CD4-positive, alpha-beta T cell treated with Interleukin-17A for 1 hour (primary cell): ENCODE data around the gene CSNK1G1.
"Not testable (repeated sequence)": the region's sequence is repeated elsewhere in the genome, so short reads cannot be mapped to it uniquely, and the experiment has no call there.

Experiments
- DNase-seq: peaks from one replicate; pipeline ENCODE4 v3.0.0-alpha.2; 2020

The CSNK1G1 gene

GRCh38 chr15:64285871-64286270, 70.1 kb downstream of the CSNK1G1 start:
- no peak for DNase-seq

DNA sequence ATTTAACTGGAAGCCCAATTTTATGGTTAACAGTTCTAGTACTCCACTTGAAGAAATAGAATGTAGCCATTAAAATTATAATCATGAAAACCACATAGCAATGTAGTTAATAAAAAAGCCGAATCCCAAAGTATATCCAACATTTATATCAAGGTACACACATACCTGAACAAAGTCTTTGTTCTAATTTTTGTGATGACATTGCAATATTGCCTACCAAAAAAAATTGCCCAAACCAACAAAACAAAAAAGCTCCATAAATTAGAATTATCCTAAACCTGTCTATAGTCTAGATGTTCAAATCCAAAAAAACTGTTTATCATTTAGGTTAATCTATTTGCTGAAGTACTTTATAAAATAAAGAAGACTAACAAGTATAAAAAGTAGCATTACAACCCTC, 70.8 kb downstream of the CSNK1G1 start:
- DNase-seq = no peak

DNA sequence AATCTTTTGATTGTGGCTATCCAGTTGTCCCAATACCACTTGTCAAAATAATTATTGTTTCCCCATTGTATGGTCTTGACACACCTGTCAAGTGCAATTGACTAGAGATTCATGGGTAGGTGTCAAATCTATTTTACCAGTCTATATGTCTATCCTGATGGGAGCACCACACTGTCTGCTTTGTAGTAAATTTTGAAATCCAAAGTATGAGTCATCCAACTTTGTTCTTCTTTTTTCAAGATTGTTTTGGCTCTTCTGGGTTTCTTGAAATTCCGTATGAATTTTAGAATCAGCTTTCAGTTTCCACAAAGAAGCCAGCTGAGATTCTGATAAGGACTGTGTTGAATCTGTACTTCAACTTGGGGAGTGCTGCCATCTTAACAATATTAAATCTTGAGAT, 71.9 kb downstream of the CSNK1G1 start:
- DNase-seq = no peak

DNA sequence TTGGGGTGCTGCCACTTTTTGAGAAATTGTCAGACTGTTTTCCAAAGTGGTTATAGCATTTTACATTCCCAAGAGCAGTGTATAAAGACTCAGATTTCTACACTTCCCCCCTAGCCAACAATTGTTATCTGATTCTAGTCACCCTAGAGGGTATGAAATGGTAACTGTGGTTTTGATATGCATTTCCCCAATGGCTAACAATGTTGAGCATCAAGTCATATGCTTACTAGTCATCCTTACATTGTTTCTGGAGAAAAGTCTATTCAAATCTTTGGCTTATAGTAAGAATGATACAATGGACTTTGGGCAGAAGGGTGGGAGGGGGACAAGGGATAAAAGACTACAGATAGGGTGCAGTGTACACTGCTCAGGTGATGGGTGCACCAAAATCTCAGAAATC, 73.3 kb downstream of the CSNK1G1 start:
- no peak for DNase-seq

- no peak for DNase-seq
These were observed 76.8 kb downstream of the CSNK1G1 start for GRCh38 chr15:64279131-64279530.

DNA sequence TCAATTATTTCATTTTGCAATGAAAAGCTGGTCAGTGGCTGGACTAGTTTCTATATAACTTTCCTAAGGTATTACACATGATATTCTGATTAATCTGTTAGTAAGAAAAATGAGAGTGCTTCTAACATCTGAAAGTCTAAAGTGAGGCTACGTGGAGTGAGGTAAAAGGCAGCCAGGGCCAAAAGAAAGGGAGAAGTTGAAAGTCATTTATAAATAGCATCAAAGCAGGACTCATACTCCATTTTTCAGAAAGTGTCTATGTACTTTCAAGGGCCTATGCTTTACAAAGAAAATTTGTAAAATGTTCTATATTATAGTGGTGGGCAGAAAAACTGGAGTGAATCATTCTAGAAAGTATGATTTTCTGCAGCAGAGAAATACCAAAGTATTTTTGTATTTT, 80.0 kb downstream of the CSNK1G1 start:
- no peak for DNase-seq

DNA sequence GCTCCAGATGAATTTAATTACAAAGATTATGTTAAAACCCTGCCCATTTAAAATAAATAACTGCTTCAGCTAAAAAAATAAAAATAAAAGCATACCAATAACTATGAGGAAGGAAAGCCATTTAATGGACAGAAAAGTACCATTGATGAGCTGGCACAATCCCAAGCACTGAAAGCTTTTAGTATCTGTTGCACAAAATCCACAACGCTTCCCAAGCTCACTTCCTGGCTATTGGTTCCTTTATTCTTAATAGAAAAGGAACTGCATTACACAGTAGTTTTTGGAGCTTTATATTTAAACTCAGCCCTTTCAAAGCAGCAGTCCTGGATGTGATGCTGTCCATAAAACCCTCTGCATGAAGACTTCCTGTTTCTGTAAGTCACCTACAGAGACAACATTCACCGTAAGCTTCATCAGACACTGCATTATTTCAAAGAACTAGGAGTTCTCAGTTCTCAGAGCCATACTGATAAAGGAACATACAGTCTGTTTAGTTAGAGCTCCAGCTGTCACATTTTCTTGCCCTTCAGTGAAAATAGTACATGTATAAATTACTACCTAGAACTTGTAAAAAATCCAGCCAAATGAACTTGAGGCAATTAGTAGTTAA, 81.5 kb downstream of the CSNK1G1 start:
- DNase-seq = no peak

DNA sequence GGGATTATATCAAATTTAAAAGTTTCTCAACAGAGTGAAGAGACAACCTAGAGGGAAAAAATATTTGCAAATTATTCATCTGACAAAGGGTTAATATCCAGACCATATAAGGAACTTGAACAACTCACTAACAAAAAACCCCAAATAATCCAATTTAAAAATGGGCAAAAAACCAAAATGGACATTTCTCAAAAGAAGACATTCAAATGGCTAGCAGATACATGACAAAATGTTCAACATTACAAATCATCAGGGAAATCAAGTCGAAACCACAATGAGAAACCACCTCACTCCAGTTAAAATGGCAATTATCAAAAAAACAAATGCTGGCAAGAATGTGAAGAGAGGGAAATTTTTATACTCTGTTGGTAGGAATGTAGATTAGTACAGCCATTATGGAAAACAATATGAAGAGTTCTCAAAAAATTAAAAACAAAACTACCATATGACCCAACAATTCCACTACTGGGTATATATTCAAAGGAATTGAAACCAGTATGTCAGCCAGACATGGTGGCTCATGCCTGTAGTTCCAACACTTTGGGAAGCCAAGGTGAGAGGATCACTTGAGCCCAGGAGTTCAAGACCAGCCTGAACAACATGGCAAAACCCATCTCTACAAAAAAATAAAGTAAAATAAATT, 88.5 kb downstream of the CSNK1G1 start:
- no peak for DNase-seq

DNA sequence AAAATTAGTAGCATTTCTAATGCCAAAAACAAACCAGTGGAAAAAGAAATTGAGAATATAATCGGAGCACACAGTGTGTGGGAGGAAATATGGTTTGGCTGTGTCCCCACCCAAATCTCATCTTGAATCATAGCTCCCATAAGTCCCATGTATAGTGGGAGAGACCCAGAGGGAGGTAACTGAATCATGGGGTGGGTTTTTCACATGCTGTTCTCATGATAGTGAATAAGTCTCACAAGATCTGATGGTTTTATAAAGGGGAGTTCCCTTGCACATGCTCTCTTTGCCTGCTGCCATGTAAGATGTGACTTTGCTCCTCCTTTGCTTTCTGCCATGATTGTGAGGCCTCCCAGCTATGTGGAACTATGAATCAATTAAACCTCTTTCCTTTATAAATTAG, 90.8 kb downstream of the CSNK1G1 start:
- DNase-seq = not testable (repeated sequence)

DNA sequence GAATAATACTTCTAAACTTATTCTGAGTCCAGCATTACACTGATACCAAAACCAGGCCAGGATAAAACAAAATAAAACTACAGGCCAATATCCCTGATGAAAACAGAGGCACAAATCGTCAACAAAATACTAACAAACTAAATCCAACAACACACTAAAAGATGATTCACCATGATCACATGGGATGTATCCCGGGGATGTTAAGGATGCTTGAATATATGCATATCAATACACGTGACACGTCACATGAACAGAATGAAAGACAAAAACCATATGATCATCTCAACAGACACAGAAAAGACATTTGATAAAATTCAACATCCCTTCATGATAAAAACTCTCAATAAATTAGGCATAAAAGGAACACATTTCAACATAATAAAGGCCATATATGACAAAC, 91.5 kb downstream of the CSNK1G1 start:
- no peak for DNase-seq

- DNase-seq = no peak
These were observed 92.4 kb downstream of the CSNK1G1 start for GRCh38 chr15:64263567-64263966.

GRCh38 chr15:64256051-64256450, 99.9 kb downstream of the CSNK1G1 start:
- no peak for DNase-seq

GRCh38 chr15:64251658-64252057, 104.3 kb downstream of the CSNK1G1 start:
- no peak for DNase-seq

GRCh38 chr15:64251121-64251520, 104.9 kb downstream of the CSNK1G1 start:
- peak; percentile 34 for DNase-seq

- DNase-seq = no peak
These were observed 105.9 kb downstream of the CSNK1G1 start for GRCh38 chr15:64249883-64250575.

DNA sequence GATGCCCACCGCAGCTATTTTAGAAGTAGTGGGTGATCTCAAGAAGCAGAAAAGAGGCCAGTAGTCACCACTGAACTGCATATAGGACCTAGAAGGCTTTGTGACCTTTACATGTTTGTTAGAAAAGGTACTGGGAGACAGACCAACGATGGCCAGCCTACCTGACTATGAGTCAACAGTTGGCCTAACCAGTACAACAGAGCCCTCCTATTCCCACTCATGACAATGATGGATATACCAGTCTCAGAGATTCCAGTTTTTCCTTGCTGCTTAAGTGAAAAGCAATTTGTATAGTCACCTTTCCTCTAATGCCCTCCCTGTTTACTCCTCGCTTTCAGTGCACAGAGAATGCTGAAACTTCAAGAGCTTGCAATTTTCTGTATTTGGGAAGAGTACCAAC, 106.6 kb downstream of the CSNK1G1 start:
- no peak for DNase-seq

DNA sequence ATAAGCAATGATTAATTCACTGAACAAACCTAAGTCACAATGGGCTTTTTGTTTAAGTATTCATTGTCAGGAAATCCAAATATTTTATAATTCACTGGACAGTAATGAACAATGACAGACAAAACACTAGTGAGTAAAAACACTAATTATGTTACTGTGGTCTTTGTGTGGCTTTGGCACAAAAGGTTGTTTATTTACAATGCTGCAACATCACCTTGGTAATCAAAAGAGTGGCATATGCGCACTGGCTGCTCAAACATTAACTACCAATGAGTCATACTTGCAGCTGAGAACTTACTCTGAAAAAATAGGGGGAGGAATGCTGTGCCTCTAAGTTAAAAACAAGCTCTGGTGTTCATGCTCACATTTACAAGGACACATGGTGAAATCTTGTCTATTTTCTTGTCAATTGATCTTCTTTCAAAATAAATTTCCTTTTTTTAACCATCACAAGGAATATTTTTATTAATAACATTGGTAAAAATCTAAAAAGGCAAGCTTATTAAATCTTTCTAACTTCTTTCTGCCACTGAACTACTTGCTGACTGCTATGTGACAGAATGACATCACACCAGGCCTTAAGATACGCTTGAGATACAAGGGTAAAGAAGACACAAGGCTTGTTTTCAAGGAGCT, 107.9 kb downstream of the CSNK1G1 start:
- DNase-seq = peak; percentile 57

- DNase-seq = no peak
These were observed 108.5 kb downstream of the CSNK1G1 start for GRCh38 chr15:64247535-64247905.

DNA sequence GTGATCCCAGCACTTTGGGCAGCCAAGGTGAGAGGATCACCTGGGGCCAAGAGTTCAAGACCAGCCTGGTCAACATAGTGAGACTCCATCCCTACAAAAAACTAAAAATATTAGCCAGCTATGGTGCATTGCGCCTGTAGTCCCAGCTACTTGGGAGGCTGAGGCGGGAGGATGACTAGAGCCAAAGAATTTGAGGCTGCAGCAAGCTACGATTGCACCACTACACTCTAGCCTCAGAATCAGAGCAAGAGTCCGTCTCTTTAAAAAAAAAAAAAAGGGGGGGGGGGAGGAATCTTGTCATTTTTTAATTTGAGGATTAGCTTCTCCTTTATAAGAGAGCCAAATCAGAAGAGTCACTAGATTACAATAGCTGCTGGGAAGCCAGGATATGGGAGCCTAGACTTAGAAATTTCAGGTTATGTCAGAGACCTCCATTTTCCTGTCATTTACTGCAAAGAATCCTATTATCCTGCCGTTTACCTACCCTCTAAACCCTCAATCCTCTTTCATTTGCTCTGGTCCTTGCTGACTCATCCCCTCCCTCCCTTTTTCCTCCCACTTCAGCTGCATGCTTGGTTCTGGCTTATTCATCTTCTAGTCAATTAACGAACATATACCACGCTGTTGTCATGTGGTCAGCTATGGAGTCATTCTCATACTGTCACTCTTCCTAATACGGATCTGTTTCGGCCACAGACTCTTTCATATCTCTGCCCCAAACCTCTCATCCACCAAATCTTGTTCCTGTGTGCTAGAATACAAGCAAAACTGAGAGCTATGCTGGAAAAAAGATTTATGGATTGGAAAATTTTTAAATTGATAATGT, 109.4 kb downstream of the CSNK1G1 start:
- peak; percentile 5 for DNase-seq

- no peak for DNase-seq
These were observed 110.6 kb downstream of the CSNK1G1 start for GRCh38 chr15:64245405-64245804.

GRCh38 chr15:64237677-64238076, 118.3 kb downstream of the CSNK1G1 start:
- DNase-seq = no peak

DNA sequence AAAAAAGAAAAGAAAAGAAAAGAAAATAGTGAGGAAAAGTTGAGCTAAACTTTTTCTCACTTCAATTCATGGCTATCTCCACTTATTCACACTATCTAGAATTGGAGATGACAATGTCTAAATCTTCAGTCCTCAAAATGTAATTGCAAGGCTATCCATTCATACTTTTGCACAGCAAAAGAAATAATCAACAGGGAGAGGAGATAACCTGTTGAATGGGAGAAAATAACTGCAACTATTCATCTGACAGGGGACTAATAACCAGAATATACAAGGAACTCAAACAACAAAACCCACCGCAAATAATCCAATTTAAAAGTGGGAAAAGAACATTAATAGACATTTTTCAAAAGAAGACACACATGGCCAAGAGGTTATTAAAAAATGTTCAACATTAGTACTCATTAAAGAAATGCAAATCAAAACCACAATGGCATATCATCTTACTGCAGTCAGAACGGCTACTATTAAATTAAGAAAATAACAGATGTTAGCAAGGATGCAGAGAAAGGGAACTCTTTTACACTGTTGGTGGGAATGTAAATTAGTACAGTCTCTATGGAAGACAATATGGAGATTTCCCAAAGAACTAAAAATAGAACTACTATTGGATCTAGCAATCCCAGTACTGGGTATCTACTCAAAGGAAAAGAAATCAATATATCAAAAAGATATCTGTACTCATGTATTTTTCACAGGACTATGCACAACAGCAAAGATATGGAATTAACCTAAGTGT, 119.6 kb downstream of the CSNK1G1 start:
- DNase-seq = no peak
